GM20000 (cell line): ENCODE data around the gene PTGES3.
"Not testable (repeated sequence)": the region's sequence is repeated elsewhere in the genome, so short reads cannot be mapped to it uniquely, and the experiment has no call there.

Source experiments
- DNase-seq: peaks from one replicate; pipeline ENCODE4 v3.0.0; 2012; ENCODE audit warnings: low spot score
- TF ChIP-seq, protein P1 (sequence below): IDR thresholded peaks from 2 replicates; pipeline ENCODE4 v1.5.1; 2012; ENCODE audit warnings: mild to moderate bottlenecking, control low read depth; ENCODE audit errors: extremely low read depth, missing control alignments

PTGES3 gene

DNA sequence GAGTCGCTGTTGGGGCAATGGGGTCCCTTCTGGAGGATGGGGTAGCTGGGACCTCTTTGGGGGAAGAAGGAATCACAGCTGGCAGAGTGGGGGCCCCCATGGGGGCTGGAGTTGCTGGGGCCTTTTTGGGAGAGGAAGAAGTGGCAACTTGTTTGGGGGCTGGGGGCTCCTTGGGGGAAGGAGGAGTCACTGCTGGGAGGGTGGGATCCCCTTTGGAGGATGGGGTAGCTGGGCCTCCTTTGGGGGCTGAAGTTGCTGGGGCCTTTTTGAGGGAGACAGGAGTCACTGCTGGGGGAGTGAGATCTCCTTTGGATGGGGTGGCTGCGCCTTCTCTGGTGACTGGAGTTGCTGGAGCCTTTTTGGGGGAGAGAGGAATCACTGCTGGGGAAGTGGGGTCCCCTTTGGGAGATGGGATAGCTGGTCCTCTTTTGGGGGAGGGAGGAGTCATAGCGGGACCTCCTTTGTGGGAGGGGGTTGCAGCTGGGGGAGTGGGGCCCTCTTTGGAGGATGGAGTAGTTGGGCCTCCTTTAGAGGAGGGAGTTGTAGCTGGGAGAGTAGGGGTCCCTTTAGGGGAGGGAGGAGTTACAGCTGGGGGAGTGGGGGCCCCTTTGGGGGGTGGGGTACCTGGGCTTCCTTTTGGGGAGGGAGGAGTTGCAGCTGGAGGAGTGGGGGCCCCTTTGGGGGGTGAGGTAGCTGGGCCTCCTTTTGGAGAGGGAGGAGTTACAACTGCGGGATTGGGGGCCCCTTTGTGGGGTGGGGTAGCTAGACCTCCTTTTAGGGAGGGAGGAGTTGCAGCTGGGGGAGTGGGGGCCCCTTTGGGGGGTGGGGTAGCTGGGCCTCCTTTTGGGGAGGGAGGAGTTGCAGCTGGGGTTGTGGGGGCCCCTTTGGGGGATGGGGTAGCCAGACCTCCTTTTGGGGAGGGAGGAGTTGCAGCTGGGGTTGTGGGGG lies 29.1 kb upstream of the PTGES3 start:
- DNase-seq, result no peak
- TF ChIP-seq, protein P1, sequence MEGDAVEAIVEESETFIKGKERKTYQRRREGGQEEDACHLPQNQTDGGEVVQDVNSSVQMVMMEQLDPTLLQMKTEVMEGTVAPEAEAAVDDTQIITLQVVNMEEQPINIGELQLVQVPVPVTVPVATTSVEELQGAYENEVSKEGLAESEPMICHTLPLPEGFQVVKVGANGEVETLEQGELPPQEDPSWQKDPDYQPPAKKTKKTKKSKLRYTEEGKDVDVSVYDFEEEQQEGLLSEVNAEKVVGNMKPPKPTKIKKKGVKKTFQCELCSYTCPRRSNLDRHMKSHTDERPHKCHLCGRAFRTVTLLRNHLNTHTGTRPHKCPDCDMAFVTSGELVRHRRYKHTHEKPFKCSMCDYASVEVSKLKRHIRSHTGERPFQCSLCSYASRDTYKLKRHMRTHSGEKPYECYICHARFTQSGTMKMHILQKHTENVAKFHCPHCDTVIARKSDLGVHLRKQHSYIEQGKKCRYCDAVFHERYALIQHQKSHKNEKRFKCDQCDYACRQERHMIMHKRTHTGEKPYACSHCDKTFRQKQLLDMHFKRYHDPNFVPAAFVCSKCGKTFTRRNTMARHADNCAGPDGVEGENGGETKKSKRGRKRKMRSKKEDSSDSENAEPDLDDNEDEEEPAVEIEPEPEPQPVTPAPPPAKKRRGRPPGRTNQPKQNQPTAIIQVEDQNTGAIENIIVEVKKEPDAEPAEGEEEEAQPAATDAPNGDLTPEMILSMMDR, result no peak

DNA sequence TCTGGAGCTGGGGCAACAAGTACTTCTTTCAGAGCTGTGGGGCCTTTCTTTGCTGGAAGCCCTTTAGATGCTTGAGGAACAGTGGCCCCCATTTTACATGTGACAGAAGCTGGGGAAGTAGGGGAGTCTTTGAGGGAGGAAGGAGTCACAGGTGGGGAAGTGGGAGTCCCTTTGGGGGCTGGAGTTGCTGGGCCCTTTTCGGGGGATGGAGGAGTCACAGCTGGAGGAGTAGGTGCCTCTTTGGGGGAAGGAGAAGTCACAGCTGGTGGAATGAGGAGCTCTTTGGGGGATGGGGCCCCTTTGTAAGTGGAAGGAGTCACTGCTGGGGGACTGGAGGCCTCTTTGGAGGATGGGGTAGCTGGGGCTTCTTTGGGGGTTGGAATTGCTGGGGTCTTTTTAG lies 28.4 kb upstream of the PTGES3 start:
- no peak for DNase-seq
- TF ChIP-seq, protein P1, result no peak

DNA sequence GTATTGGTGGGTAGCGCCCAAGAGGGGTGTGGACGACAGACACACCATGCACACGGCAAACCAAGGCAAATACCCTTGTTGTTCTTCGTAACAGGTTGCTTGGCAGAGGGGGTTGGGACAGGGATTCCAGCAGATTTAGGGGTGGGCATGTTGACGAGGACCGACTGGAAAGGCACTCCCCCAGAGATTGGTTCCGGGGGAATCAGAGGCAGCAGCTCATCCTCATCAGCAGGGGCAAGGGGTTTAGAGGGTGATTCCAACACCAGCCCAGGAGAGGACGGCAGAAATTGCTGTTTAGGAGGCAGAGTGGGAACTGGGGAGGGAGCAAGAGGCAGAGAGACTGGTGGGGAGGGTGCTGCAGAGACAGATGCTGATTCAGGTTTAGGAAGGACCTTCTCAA lies 27.7 kb upstream of the PTGES3 start:
- TF ChIP-seq, protein P1, result no peak
- no peak for DNase-seq

DNA sequence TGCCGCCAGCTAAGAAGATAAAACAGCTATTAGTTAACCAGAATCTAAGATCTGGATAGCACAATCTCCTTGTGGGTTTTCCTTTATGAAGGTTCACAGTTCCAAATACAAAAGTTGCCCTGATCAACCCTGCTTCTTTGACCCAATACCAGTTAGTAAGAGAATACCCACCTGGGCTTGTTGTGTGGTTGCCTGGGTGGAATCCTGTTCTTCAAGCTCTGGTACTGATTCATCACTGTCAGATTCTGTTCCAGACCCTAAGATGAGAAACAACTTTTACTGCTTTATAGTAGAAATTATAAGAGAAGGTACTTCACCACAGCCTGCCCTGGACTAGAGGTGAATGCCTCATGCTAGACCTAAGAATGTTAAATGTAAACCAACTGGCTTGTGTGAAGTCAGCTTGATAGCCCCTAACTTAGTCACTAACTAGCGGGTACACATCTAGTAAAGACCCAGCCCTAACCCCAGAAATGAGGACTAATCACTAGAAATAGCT lies 26.4 kb upstream of the PTGES3 start:
- no peak for DNase-seq
- TF ChIP-seq, protein P1, result no peak

DNA sequence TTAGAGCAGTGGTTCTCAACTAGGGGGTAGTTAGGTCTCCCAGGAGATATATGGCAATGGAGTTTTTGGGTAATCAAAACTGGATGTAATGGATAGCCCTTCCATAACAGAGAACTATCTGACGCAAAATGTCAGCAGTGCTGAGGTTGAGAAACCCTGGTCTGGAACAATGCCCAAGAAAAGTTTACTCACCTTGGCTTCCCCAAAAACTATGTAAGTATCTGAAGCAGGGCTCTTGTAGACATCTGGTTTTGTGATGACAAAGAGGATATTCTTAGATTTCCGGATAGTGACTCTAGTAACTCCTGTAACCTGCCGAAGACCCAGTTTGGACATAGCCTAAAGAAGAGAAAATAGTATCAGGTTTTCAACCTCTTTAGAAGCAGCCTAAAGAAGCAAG lies 25.3 kb upstream of the PTGES3 start:
- TF ChIP-seq, protein P1, result no peak
- DNase-seq, result no peak

DNA sequence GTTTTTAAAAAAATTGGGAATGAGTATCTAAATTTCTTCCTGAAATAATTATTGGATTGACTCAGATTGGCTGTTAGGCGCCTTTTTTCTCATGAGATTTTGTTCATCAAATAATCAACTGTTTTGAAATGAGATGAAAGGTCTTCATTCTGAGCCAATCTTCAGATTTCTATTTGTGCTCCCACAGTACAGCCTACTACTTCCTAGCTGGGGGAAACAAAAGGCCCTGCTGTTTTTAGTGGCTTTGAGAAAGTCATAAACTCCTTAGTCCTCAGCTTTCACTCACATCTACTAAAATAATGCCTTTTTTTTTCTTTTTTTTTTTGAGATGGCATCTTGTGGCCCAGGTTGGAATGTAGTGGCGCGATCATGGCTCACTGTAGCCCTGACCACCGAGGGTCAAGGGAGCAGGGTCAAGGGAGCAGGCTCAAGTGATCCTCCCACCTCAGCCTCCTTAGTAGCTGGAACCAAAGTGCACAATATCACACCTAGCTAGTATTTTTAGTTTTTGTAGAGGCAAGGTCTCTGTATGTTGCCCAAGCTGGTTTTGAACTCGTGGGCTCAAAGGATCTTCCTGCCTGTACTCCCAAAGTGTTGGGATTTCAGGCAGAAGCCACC lies 21.8 kb upstream of the PTGES3 start:
- no peak for DNase-seq
- TF ChIP-seq, protein P1, result no peak

DNA sequence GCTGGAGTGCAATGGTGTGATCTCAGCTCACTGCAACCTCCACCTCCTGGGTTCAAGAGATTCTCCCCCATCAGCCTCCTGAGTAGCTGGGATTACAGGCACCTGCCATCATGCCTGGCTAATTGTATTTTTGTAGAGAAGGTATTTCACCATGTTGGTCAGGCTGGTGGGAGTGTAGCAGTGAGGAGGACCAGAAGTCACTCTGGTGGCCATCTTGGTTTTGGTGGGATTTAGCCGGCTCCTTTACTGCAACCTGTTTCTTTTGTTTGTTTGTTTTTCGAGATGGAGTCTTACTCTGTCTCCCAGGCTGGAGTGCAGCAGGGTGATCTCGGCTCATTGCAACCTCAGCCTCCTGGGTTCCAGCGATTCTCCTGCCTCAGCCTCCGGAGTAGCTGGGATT lies 16.4 kb upstream of the PTGES3 start:
- DNase-seq, result not testable (repeated sequence)
